Measurements from ENCODE around the gene RBKS. TPM values are rescaled to one million over a fixed set of nuclear protein-coding genes. Genes with fewer than 3 reads are reported as not detected.

RBKS gene
- total and polyA plus RNA-seq, 2 of the 13 experiments (the other 11 are each of a cell fraction or from before 2014, with no cell fraction given), result 7.7 to 8.3 TPM

DNA sequence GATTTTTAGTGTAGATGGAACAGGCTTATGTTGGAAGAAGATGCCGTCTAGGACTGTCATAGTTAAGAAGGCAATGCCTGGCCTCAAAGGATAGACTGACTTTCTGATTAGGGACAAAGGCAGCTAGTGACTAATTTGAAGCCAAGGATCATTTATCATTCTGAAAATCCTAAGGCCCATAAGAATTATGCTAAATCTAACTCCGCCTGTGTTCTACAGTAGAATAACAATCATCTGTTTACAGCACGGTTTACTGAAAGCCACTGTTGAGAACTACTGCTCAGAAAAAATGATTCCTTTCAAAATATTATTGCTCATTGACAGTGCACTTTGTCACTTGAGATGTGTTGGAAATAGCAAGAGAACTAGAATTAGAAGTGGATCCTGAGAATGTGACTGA lies 44.8 kb upstream of the RBKS start (continued):
- TF ChIP-seq TBX2 (CRISPR knock-in tag; IDR thresholded peaks at IDR 0.05; ENCODE audit: borderline replicate concordance), result no peak

DNA sequence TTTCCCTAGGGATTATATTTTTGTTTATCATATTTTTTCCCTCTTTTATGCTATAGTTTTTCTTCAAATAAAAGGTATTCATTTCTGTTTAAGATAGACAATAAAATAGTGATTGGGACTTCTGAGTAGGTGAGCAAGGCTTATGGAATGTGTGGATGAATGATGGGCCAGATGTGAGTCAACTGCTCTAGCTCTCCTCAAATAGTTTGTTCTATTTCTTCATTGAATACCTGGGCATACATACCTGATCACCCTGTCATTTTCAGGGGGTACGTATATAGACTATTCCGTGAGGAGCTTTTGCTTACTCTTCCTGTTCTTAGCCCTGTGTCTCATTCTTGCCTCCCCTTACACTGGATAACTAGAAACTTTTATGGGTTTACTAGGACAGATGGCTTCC lies 42.2 kb upstream of the RBKS start:
- no peak for TF ChIP-seq RFX1 (IDR thresholded peaks at IDR 0.05)
- no peak for TF ChIP-seq GATA4 (IDR thresholded peaks at IDR 0.05; ENCODE audit: borderline replicate concordance, low read depth)
- TF ChIP-seq HOXA5 (CRISPR knock-in tag; IDR thresholded peaks at IDR 0.05), result no peak
- TF ChIP-seq, protein P1, sequence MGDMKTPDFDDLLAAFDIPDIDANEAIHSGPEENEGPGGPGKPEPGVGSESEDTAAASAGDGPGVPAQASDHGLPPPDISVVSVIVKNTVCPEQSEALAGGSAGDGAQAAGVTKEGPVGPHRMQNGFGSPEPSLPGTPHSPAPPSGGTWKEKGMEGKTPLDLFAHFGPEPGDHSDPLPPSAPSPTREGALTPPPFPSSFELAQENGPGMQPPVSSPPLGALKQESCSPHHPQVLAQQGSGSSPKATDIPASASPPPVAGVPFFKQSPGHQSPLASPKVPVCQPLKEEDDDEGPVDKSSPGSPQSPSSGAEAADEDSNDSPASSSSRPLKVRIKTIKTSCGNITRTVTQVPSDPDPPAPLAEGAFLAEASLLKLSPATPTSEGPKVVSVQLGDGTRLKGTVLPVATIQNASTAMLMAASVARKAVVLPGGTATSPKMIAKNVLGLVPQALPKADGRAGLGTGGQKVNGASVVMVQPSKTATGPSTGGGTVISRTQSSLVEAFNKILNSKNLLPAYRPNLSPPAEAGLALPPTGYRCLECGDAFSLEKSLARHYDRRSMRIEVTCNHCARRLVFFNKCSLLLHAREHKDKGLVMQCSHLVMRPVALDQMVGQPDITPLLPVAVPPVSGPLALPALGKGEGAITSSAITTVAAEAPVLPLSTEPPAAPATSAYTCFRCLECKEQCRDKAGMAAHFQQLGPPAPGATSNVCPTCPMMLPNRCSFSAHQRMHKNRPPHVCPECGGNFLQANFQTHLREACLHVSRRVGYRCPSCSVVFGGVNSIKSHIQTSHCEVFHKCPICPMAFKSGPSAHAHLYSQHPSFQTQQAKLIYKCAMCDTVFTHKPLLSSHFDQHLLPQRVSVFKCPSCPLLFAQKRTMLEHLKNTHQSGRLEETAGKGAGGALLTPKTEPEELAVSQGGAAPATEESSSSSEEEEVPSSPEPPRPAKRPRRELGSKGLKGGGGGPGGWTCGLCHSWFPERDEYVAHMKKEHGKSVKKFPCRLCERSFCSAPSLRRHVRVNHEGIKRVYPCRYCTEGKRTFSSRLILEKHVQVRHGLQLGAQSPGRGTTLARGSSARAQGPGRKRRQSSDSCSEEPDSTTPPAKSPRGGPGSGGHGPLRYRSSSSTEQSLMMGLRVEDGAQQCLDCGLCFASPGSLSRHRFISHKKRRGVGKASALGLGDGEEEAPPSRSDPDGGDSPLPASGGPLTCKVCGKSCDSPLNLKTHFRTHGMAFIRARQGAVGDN (CRISPR knock-in tag; IDR thresholded peaks at IDR 0.05), result no peak
- no peak for TF ChIP-seq MAFG (CRISPR knock-in tag; IDR thresholded peaks at IDR 0.05)
- no peaks in the 10 kb centered on the region for H3K79me2 ChIP-seq (ENCODE audit: insufficient read depth, low read length)
- H3K27ac ChIP-seq (ENCODE audit: extremely low read length, insufficient read depth, low read length), result no peak overlapping the region
- in situ Hi-C loops (cut with HindIII; ENCODE audit: extremely low pct_ligation_motif_present, low pct_unique_long_range_greater_than_20kb) (no loop called here), intact Hi-C loops (cut with micrococcal nuclease; ENCODE audit: unreplicated experiment) (no loop called here)
- POLR2A ChIA-PET, result no interaction called here
- no TSS peak for BruUV-seq (replicated peaks)
- no peaks in the 10 kb centered on the region for H4K20me1 ChIP-seq (ENCODE audit: insufficient read depth, low read length)
- peaks cover 19% of the 10 kb centered on the region for H3K4me1 ChIP-seq (ENCODE audit: insufficient read depth, low read length)
- H3K36me3 ChIP-seq (replicated peaks in 1 of 2; ENCODE audit: control insufficient read depth in 1 of 2, insufficient read depth in 2 of 2, low read length in 2 of 2), result no peaks in the 10 kb centered on the region
- no peak for FAIRE-seq
- CTCF ChIA-PET (ENCODE audit: low intra/inter-chr PET ratio, low total read pairs), result no interaction called here
- H3K4me3 ChIP-seq (replicated peaks in 1 of 3; ENCODE audit: insufficient read depth in 1 of 3, low read depth in 2 of 3, low read length in 3 of 3), result no peak overlapping the region
- H3K4me2 ChIP-seq (ENCODE audit: low read depth, low read length), result no peak overlapping the region
- DNase-seq (ENCODE audit: low spot score), result peak; percentile 59
- H2AFZ ChIP-seq (ENCODE audit: low read length), result no peak overlapping the region
- H3K9ac ChIP-seq (ENCODE audit: insufficient read depth, low read depth, low read length), result no peak overlapping the region
- 92% methylated on average over 2 of the region's 2 CpGs for WGBS (ENCODE audit: low lambda C conversion rate)
- no peaks in the 10 kb centered on the region for H3K27me3 ChIP-seq (ENCODE audit: control insufficient read depth in 1 of 2, insufficient read depth in 2 of 2, low read length in 2 of 2)
- no peaks in the 10 kb centered on the region for H3K9me3 ChIP-seq (ENCODE audit: low read length)
- ATAC-seq, result no peak

Data from HepG2 (cell line).